ENCODE measurements around the gene CYB5D1.

- TF ChIP-seq CTCF (IDR thresholded peaks at IDR 0.05) (no peak), POLR2A (IDR thresholded peaks at IDR 0.05) (no peak), EP300 (IDR thresholded peaks at IDR 0.05) (no peak)
Measured at GRCh38 chr17:7893187-7893880, 35.5 kb downstream of the CYB5D1 start.

All from tibial nerve (tissue), 4 donors.